Measurements from ENCODE around the gene MYRF.

Gene MYRF

DNA sequence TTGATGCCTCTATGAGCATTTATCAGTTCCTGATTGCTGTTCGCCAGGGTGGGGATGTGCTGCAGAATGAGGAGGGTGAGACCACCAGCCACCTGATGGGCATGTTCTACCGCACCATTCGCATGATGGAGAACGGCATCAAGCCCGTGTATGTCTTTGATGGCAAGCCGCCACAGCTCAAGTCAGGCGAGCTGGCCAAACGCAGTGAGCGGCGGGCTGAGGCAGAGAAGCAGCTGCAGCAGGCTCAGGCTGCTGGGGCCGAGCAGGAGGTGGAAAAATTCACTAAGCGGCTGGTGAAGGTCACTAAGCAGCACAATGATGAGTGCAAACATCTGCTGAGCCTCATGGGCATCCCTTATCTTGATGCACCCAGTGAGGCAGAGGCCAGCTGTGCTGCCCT is 43.0 kb downstream of the MYRF start:
- no peak overlapping the region for H3K27ac ChIP-seq (ENCODE audit: extremely low read depth, low read depth, low read length)
- H3K9me3 ChIP-seq (ENCODE audit: control insufficient read depth, insufficient read depth, low read depth, low read length), result no peaks in the 10 kb centered on the region
- ChIA-PET CTCF (interaction anchor here (0.6 to 5.1 kb wide), 6 partner anchors 11 to 287 kb away, joined by 3 to 57 read pairs (median 32); partner anchors contain the start of gene FADS2), POLR2A (no interaction called here)
- no peak overlapping the region for H3K4me3 ChIP-seq (ENCODE audit: low read depth, low read length)
- peaks cover 0 to 60% of the 10 kb centered on the region in 2 experiments; a peak in 2 of 3 replicates for H3K36me3 ChIP-seq (ENCODE audit: control insufficient read depth in 2 of 2, insufficient read depth in 1 of 2, low read length in 2 of 2)
- H3K4me1 ChIP-seq (ENCODE audit: control insufficient read depth, insufficient read depth, low read length), result 0 out of 2 replicates have a peak, but pooled peaks cover 3% of the 10 kb centered on the region
- TF ChIP-seq ZNF558 (tag by site-specific recombination; IDR thresholded peaks at IDR 0.05) (no peak), ZNF266 (tag by site-specific recombination; IDR thresholded peaks at IDR 0.05; ENCODE audit: low read depth) (no peak), ZNF311 (tag by site-specific recombination; IDR thresholded peaks at IDR 0.05; ENCODE audit: borderline replicate concordance) (no peak)

GRCh38 chr11:61795876-61796526 is 43.6 kb downstream of the MYRF start:
- POLR2A ChIA-PET, result interaction anchor here (1.1 to 1.7 kb wide), 3 partner anchors 21 to 286 kb away, joined by 4 to 8 read pairs (median 6); partner anchors contain the start of gene FADS1
- TF ChIP-seq ZNF23 (tag by site-specific recombination; IDR thresholded peaks at IDR 0.05; ENCODE audit: borderline replicate concordance) (no peak), ZNF132 (tag by site-specific recombination; IDR thresholded peaks at IDR 0.05; ENCODE audit: borderline replicate concordance) (no peak), ZNF529 (tag by site-specific recombination; IDR thresholded peaks at IDR 0.05; ENCODE audit: insufficient replicate concordance) (no peak), ZNF623 (tag by site-specific recombination; IDR thresholded peaks at IDR 0.05) (no peak), ZNF560 (tag by site-specific recombination; IDR thresholded peaks at IDR 0.05; ENCODE audit: borderline replicate concordance) (no peak), ZNF830 (tag by site-specific recombination; IDR thresholded peaks at IDR 0.05; ENCODE audit: low read depth) (no peak), ZNF341 (tag by site-specific recombination; IDR thresholded peaks at IDR 0.05; ENCODE audit: low read depth) (no peak), ZNF768 (tag by site-specific recombination; IDR thresholded peaks at IDR 0.05) (no peak)
- TF ChIP-seq, protein P1, sequence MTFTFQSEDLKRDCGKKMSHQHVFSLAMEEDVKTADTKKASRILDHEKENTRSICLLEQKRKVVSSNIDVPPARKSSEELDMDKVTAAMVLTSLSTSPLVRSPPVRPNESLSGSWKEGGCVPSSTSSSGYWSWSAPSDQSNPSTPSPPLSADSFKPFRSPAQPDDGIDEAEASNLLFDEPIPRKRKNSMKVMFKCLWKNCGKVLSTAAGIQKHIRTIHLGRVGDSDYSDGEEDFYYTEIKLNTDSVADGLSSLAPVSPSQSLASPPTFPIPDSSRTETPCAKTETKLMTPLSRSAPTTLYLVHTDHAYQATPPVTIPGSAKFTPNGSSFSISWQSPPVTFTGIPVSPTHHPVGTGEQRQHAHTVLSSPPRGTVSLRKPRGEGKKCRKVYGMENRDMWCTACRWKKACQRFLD (tag by site-specific recombination; IDR thresholded peaks at IDR 0.05), result no peak
- TF ChIP-seq, protein P2, sequence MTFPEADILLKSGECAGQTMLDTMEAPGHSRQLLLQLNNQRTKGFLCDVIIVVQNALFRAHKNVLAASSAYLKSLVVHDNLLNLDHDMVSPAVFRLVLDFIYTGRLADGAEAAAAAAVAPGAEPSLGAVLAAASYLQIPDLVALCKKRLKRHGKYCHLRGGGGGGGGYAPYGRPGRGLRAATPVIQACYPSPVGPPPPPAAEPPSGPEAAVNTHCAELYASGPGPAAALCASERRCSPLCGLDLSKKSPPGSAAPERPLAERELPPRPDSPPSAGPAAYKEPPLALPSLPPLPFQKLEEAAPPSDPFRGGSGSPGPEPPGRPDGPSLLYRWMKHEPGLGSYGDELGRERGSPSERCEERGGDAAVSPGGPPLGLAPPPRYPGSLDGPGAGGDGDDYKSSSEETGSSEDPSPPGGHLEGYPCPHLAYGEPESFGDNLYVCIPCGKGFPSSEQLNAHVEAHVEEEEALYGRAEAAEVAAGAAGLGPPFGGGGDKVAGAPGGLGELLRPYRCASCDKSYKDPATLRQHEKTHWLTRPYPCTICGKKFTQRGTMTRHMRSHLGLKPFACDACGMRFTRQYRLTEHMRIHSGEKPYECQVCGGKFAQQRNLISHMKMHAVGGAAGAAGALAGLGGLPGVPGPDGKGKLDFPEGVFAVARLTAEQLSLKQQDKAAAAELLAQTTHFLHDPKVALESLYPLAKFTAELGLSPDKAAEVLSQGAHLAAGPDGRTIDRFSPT (tag by site-specific recombination; IDR thresholded peaks at IDR 0.05), result no peak
- TF ChIP-seq, protein P3, sequence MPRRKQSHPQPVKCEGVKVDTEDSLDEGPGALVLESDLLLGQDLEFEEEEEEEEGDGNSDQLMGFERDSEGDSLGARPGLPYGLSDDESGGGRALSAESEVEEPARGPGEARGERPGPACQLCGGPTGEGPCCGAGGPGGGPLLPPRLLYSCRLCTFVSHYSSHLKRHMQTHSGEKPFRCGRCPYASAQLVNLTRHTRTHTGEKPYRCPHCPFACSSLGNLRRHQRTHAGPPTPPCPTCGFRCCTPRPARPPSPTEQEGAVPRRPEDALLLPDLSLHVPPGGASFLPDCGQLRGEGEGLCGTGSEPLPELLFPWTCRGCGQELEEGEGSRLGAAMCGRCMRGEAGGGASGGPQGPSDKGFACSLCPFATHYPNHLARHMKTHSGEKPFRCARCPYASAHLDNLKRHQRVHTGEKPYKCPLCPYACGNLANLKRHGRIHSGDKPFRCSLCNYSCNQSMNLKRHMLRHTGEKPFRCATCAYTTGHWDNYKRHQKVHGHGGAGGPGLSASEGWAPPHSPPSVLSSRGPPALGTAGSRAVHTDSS (tag by site-specific recombination; IDR thresholded peaks at IDR 0.05), result no peak
- Histone ChIP-seq H3K4me3 (ENCODE audit: low read depth, low read length) (no peak overlapping the region), H3K27ac (ENCODE audit: extremely low read depth, low read depth, low read length) (no peak overlapping the region), H3K4me1 (ENCODE audit: control insufficient read depth, insufficient read depth, low read length) (0 out of 2 replicates have a peak, but pooled peaks cover 3% of the 10 kb centered on the region), H3K9me3 (ENCODE audit: control insufficient read depth, insufficient read depth, low read depth, low read length) (no peaks in the 10 kb centered on the region), H3K36me3 (ENCODE audit: control insufficient read depth in 2 of 2, insufficient read depth in 1 of 2, low read length in 2 of 2) (peaks cover 0 to 59% of the 10 kb centered on the region in 2 experiments; a peak in 2 of 3 replicates)
- CTCF ChIA-PET, result interaction anchor here (0.6 to 5.1 kb wide), 13 partner anchors 8 to 308 kb away, joined by 3 to 57 read pairs (median 20); partner anchors contain the start of genes FADS1 and FADS2
